ENCODE results near the gene MRGPRE. TPM values are rescaled to one million over a fixed set of nuclear protein-coding genes. Genes with fewer than 3 reads are reported as not detected.

MRGPRE gene
- 0.08 to 0.22 TPM (median 0.18 TPM) in 4 of 5 replicates, not detected in the other for total RNA-seq (2022; extraction: Qiagen RNA extraction)

DNA sequence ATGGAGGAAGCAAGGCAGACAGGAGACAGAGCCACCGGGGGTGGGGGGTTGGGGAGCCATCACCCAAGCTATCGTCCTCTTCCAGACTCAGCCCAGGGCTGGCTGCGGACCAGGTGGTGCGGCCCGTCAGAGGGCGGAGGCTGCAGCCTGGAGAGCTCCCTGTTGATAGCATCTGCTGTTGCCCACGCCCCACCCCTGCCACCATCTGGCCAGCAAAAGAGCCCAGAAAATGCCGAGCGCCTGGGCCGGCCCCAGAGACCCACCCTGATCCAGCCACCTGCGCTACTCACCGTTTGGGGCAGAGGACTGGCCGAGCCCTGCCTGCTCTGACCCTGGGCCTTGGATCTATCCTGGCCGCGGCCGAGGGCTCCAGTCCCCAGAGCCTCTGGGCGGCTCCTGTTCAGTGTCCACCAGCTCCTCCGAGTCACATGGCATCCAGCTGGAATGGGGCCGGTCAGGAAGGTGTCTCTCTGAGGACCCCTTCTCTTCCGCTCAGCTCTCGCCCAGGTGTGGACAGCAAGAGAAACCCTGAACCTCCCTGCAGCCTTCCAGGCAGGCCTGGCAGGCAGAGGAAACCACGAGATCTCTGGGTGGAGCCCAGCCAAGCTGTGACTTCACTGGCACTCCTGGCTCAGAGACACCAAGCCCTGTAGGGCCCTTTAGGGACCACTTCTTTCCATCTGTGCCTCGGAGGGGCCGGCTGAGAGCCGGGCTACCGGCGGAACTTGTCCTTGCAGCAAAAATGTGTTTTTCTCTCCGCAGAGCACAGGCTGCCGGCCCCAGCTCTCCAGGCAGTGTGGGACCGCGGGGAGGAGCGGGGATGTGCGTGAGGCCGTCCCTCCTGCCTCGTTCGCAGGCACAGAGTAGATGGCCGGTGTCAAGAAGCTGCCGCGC lies at the start of gene MRGPRE:
TSS of gene MRGPRE (minus strand) at position 567 of the 894 bp plus-strand sequence. CDS start 3,618 bp downstream, outside the sequence.

DNA sequence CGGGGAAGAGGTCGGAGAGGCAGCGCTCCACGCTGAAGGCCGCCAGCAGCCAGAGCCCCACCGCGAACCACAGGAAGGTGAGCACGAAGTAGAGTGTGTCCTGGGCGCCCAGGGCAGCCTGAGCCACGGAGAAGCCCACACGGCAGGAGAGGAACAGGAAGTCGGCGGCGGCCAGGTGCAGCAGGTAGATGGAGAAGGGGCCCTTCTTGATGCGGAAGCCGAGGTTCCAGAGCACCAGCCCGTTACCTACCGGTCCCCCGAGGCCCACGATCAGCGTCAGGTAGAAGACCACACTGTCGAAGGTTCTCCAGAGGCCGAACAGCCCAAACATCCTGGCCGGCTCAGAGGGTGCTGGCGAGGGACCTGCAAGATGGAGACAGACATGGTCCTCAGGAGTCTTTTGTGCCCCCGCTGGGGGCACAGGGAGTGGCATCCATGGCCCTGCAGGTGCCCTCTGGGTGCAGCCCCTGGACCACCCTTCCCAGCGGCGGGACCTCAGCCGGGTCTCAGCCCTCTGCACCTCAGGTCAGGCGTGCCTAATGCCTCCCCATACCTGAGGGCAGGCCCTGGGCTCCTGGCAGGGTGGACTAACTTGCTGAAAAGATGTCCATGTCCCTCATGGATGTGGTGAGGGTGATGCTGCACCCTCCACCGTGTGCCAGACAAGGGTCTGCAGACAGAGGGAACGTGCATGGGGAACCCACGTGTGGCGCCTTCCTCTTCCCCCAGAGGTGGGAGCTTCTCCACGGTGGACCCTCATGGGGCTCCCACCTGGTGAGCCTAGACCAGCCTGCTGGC lies 13.5 kb downstream of the MRGPRE start, which contains the start of gene MRGPRG:
TSS of gene MRGPRG (minus strand) at position 331 of the 798 bp plus-strand sequence. CDS start at position 331, 0 bp downstream.

Other genes with a start within 250 kb of the MRGPRE start
- gene NAP1L4, start 240.1 kb downstream of the MRGPRE start, total RNA-seq (2022; extraction: Qiagen RNA extraction): 109 to 135 TPM (median 119 TPM) in 5 replicates
- 55.5 to 64.4 TPM (median 63.2 TPM) in 5 replicates for gene CARS1, start 175.0 kb downstream of the MRGPRE start, total RNA-seq (2022; extraction: Qiagen RNA extraction)
- 5.9 to 10.0 TPM (median 8.6 TPM) in 5 replicates for gene OSBPL5, start 67.1 kb downstream of the MRGPRE start, total RNA-seq (2022; extraction: Qiagen RNA extraction)
- not detected in 5 replicates for gene MRGPRG, start 13.6 kb downstream of the MRGPRE start, total RNA-seq (2022; extraction: Qiagen RNA extraction)
- 16.5 to 24.0 TPM (median 19.3 TPM) in 5 replicates for gene ZNF195, start 146.7 kb upstream of the MRGPRE start, total RNA-seq (2022; extraction: Qiagen RNA extraction)